Naive B cell (primary cell): ENCODE data around the gene S100A9. TPM values are rescaled to one million over a fixed set of nuclear protein-coding genes. Genes with fewer than 3 reads are reported as not detected.
A peak's percentile ranks its signal among the peaks of the same experiment; 100 is the strongest.

Source experiments
- ATAC-seq, 2 donors: fragments of 150-1000 bp; cut with Tn5 transposase; 2 replicates each; pipeline ENCODE4 v1.10.0; 2021; ENCODE audit warnings: low read depth in 2 of 2, mild to moderate bottlenecking in 2 of 2, moderate library complexity in 2 of 2
- DNase-seq: peaks from one replicate; pipeline ENCODE4 v3.0.0; 2022
- H3K27ac Mint-ChIP-seq, 6 donors: one replicate each; pipeline ENCODE4 v1.8.0; 2020 to 2022; ENCODE audit warnings: mild to moderate bottlenecking in 6 of 6, mixed read lengths in 6 of 6, moderate library complexity in 5 of 6, inconsistent platforms in 2 of 6
- H3K27me3 Mint-ChIP-seq, 3 donors: one replicate each; pipeline ENCODE4 v1.8.0; 2021 to 2022; ENCODE audit warnings: mixed read lengths in 3 of 3, mild to moderate bottlenecking in 1 of 3
- H3K36me3 Mint-ChIP-seq, 2 donors: one replicate each; pipeline ENCODE4 v1.8.0; 2020 to 2022; ENCODE audit warnings: mixed read lengths in 2 of 2, inconsistent platforms in 1 of 2, mild to moderate bottlenecking in 1 of 2
- H3K4me1 Mint-ChIP-seq, 3 donors: one replicate each; pipeline ENCODE4 v1.8.0; 2020 to 2022; ENCODE audit warnings: mixed read lengths in 3 of 3, inconsistent platforms in 1 of 3, mild to moderate bottlenecking in 1 of 3, moderate library complexity in 1 of 3
- H3K4me3 Mint-ChIP-seq, 8 donors: one replicate each; pipeline ENCODE4 v1.8.0; 2020 to 2022; ENCODE audit warnings: mild to moderate bottlenecking in 8 of 8, mixed read lengths in 8 of 8, moderate library complexity in 8 of 8, inconsistent platforms in 2 of 8
- H3K9me3 Mint-ChIP-seq, 7 donors: one replicate each; pipeline ENCODE4 v1.8.0; 2020 to 2022; ENCODE audit warnings: mixed read lengths in 7 of 7, mild to moderate bottlenecking in 5 of 7, inconsistent platforms in 2 of 7, moderate library complexity in 1 of 7
- polyA plus RNA-seq, 6 donors: library from polyadenylated mRNA; unstranded; fragments of 300-500 nt; fragmentation: Illumina TruSeq; gene quantifications; one replicate each; pipeline ENCODE4 v1.2.3, GENCODE V29; 2021; ENCODE audit warnings: low read depth in 6 of 6

Gene S100A9
- polyA plus RNA-seq, 6 donors from 2014 or later, result 14.4 to 194 (median 48.2) TPM

- Mint-ChIP-seq H3K4me3 (no peak overlapping the region), H3K9me3 (no peaks in the 10 kb centered on the region), H3K36me3 (no peaks in the 10 kb centered on the region), H3K4me1 (peaks cover 14 to 23% (median 21%) of the 10 kb centered on the region in 3 donors), H3K27ac (no peak overlapping the region), H3K27me3 (peaks cover 29 to 69% (median 68%) of the 10 kb centered on the region in 3 donors)
- DNase-seq, result no peak
- ATAC-seq, result no peak
Measured at GRCh38 chr1:153359241-153359640, 1.6 kb downstream of the S100A9 start.

DNA sequence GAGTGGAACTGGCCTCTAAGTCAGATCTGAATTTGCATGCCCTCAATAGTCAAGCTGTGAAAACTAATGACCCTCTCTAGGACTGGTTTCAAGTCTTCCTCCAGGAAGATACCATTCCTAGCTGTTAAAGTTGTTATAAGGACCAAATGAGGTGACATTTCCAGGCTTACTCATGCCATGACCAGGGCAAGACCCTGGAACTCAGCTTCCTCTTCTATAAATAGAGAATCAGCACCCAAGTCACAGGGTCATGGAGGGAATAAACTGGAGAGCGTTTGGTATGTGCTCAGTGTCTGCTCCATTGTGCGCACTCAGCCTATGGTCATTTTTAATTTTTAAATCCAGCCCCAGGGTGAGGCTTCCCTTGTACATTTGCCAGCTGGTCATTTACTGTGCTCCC, 2.5 kb downstream of the S100A9 start:
- DNase-seq (no peak), ATAC-seq (no peak)
- H3K9me3 Mint-ChIP-seq, result no peaks in the 10 kb centered on the region
- H3K27me3 Mint-ChIP-seq, result peaks cover 29 to 70% (median 67%) of the 10 kb centered on the region in 3 donors
- no peak overlapping the region for H3K4me3 Mint-ChIP-seq
- peaks cover 14 to 23% (median 21%) of the 10 kb centered on the region in 3 donors for H3K4me1 Mint-ChIP-seq
- H3K27ac Mint-ChIP-seq, result no peak overlapping the region
- no peaks in the 10 kb centered on the region for H3K36me3 Mint-ChIP-seq

DNA sequence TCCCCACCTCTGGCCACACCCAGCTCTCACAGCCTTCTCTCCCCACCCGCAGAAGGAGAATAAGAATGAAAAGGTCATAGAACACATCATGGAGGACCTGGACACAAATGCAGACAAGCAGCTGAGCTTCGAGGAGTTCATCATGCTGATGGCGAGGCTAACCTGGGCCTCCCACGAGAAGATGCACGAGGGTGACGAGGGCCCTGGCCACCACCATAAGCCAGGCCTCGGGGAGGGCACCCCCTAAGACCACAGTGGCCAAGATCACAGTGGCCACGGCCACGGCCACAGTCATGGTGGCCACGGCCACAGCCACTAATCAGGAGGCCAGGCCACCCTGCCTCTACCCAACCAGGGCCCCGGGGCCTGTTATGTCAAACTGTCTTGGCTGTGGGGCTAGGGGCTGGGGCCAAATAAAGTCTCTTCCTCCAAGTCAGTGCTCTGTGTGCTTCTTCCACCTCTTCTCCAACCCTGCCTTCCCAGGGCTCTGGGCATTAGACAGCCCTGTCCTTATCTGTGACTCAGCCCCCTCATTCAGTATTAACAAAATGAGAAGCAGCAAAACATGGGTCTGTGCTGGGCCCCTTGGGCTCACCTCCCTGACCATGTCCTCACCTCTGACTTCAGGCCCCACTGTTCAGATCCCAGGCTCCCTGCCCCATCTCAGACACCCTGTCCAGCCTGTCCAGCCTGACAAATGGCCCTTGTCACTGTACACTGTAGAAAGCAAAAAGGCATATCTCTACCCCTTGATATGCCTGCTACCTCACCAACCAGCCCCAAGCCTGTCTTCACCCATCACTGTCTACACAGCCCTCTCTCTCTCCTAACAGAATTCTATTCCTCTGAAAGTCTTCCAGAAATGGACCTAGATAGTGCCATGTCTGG, 3.2 kb downstream of the S100A9 start:
- H3K36me3 Mint-ChIP-seq, result no peaks in the 10 kb centered on the region
- DNase-seq (no peak), ATAC-seq (no peak)
- H3K9me3 Mint-ChIP-seq, result no peaks in the 10 kb centered on the region
- no peak overlapping the region for H3K4me3 Mint-ChIP-seq
- peaks cover 30 to 73% (median 70%) of the 10 kb centered on the region in 3 donors for H3K27me3 Mint-ChIP-seq
- no peak overlapping the region for H3K27ac Mint-ChIP-seq
- peaks cover 14 to 23% (median 21%) of the 10 kb centered on the region in 3 donors for H3K4me1 Mint-ChIP-seq

GRCh38 chr1:153361480-153362109, 3.9 kb downstream of the S100A9 start:
- no peak overlapping the region for H3K27ac Mint-ChIP-seq
- H3K4me3 Mint-ChIP-seq, result no peak overlapping the region
- no peak for ATAC-seq
- no peaks in the 10 kb centered on the region for H3K9me3 Mint-ChIP-seq
- DNase-seq, result no peak
- H3K27me3 Mint-ChIP-seq, result peaks cover 38 to 74% (median 70%) of the 10 kb centered on the region in 3 donors
- H3K36me3 Mint-ChIP-seq, result no peaks in the 10 kb centered on the region
- H3K4me1 Mint-ChIP-seq, result peaks cover 14 to 19% (median 17%) of the 10 kb centered on the region in 3 donors

GRCh38 chr1:153362187-153362775, 4.6 kb downstream of the S100A9 start:
- Mint-ChIP-seq H3K36me3 (no peaks in the 10 kb centered on the region), H3K27me3 (peaks cover 36 to 70% (median 66%) of the 10 kb centered on the region in 3 donors), H3K27ac (no peak overlapping the region), H3K4me3 (no peak overlapping the region), H3K9me3 (no peaks in the 10 kb centered on the region), H3K4me1 (peaks cover 10 to 12% (median 12%) of the 10 kb centered on the region in 3 donors)
- no peak for ATAC-seq
- DNase-seq, result no peak

DNA sequence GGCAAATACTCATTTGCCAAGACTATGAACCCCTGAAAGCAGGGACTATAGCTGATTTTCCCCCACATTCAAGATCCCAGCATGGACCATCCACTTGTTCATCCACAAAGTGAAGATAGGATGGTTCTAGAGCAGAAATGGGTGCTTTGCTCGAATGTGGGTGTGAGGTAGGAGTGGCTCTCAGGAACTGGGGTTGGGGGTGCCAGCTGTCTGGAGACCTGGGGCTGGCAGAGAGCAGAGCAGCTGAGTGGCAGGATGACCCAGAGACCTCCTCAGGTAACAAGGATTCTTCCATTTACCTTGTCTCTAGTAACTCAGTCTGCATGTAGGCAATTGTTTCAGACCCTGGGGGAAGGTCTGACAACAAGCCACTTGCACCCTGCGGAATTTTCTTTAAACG, 6.0 kb downstream of the S100A9 start:
- H3K9me3 Mint-ChIP-seq, result no peaks in the 10 kb centered on the region
- ATAC-seq (no peak), DNase-seq (no peak)
- H3K4me3 Mint-ChIP-seq, result no peak overlapping the region
- peaks cover 29 to 56% (median 53%) of the 10 kb centered on the region in 3 donors for H3K27me3 Mint-ChIP-seq
- peaks cover 0 to under 1% (median 0%) of the 10 kb centered on the region in 3 donors for H3K4me1 Mint-ChIP-seq
- peak overlapping the region in 1 of 6 donors; percentile 40 for H3K27ac Mint-ChIP-seq
- H3K36me3 Mint-ChIP-seq, result no peaks in the 10 kb centered on the region

GRCh38 chr1:153364156-153364555, 6.5 kb downstream of the S100A9 start:
- ATAC-seq (no peak), DNase-seq (no peak)
- Mint-ChIP-seq H3K4me3 (no peak overlapping the region), H3K9me3 (no peaks in the 10 kb centered on the region), H3K27me3 (peaks cover 29 to 55% (median 51%) of the 10 kb centered on the region in 3 donors), H3K4me1 (no peaks in the 10 kb centered on the region), H3K36me3 (no peaks in the 10 kb centered on the region), H3K27ac (no peak overlapping the region)

DNA sequence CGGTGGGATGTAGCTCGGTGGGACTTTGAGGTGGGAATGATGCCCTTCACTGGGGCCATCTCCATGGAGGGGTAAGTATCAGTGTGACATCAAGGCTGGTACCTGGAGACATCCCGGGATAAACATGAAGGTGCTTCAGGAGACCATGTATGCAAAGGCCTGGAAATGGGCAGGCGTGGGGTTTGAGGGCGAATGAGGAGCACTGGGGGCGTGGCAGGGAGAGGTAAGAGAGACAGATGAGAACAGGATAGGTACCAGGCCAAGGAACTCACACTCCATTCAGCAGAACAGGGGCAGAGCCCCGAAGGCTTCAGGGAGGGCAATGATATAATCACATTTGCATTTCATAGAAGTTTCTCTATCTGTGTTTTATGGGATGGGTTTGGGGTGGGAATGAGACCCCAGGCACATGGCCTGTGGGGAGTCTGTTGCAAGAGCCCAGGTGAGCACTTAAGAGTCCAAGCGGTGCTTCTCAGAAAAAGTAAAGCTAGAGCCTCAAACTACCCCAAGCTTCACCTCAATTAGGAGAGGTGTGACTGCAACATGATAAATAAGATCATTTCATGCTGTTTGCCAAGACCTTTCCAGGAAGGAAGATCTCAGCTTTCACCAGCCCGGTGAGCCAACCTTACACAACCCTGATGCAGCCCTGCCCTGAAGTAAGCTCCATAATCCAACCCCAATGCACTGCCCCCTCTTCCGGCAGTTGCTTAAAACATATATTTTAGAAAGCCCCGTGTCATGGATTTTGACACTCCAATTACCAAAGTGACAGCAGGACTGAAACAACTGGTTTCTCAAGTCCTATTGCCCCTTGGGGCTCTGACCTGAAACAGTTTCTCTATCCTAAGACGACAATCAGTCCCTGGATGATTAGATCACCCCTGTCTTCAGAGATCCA, 7.4 kb downstream of the S100A9 start:
- no peaks in the 10 kb centered on the region for H3K36me3 Mint-ChIP-seq
- peaks cover 29 to 61% (median 59%) of the 10 kb centered on the region in 3 donors for H3K27me3 Mint-ChIP-seq
- DNase-seq (no peak), ATAC-seq (no peak)
- no peaks in the 10 kb centered on the region for H3K4me1 Mint-ChIP-seq
- no peak overlapping the region for H3K4me3 Mint-ChIP-seq
- H3K27ac Mint-ChIP-seq, result peak overlapping the region in 1 of 6 donors; percentile 34
- H3K9me3 Mint-ChIP-seq, result no peaks in the 10 kb centered on the region

DNA sequence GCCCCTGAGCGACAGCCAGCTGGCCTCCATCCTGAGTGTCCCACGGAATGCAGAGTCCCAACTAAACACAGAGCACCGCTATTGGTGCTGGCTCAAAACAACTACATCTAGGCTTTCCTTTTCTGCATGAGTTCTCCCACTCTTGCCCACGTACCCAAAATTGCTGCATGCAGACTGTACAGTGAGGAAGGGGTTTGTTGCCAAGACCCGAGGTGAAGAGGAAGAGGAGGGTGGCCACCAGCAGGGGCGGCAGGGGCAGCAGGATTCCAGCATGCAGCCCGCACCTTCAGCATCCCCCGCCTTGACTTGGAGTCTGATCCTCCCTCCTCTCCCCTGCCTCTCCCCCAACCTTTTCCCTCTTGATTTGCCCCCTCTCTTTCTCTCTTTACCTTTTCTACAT, 8.0 kb downstream of the S100A9 start:
- H3K27me3 Mint-ChIP-seq, result peaks cover 35 to 64% (median 57%) of the 10 kb centered on the region in 3 donors
- H3K36me3 Mint-ChIP-seq, result no peaks in the 10 kb centered on the region
- H3K9me3 Mint-ChIP-seq, result no peaks in the 10 kb centered on the region
- no peak overlapping the region for H3K27ac Mint-ChIP-seq
- no peaks in the 10 kb centered on the region for H3K4me1 Mint-ChIP-seq
- ATAC-seq, result no peak
- no peak for DNase-seq
- H3K4me3 Mint-ChIP-seq, result no peak overlapping the region

DNA sequence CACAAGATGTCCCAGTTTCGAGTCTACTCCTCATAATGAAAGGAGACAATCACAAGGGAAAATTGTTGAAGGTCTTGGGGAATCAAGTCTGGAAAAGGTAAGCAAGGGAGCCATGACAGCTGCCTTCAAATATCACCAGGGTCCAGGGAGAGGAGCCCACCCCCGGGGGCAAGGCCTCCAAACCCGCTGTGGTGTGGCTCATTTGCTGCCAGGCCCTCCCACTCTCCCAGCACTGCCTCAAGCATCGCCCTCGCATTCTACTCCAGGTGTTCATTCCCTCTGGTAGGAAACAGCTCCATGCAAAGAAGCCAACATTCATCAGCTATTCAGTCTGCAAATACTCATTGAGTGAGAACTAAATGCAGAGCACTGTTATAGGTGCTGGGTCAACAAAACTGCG, 8.6 kb downstream of the S100A9 start:
- H3K9me3 Mint-ChIP-seq, result no peaks in the 10 kb centered on the region
- no peaks in the 10 kb centered on the region for H3K4me1 Mint-ChIP-seq
- no peaks in the 10 kb centered on the region for H3K36me3 Mint-ChIP-seq
- DNase-seq, result no peak
- peaks cover 32 to 59% (median 59%) of the 10 kb centered on the region in 3 donors for H3K27me3 Mint-ChIP-seq
- no peak overlapping the region for H3K4me3 Mint-ChIP-seq
- no peak for ATAC-seq
- no peak overlapping the region for H3K27ac Mint-ChIP-seq

GRCh38 chr1:153367090-153367489, 9.4 kb downstream of the S100A9 start:
- Mint-ChIP-seq H3K27me3 (peaks cover 38 to 65% (median 59%) of the 10 kb centered on the region in 3 donors), H3K9me3 (peaks cover 0 to 4% (median 0%) of the 10 kb centered on the region in 7 donors), H3K36me3 (no peaks in the 10 kb centered on the region), H3K27ac (peak overlapping the region in 1 of 6 donors; percentile 10), H3K4me1 (no peaks in the 10 kb centered on the region), H3K4me3 (no peak overlapping the region)
- DNase-seq (no peak), ATAC-seq (no peak)

GRCh38 chr1:153368495-153368894, 10.8 kb downstream of the S100A9 start:
- Mint-ChIP-seq H3K9me3 (peaks cover 0 to 4% (median 0%) of the 10 kb centered on the region in 7 donors), H3K4me1 (no peaks in the 10 kb centered on the region), H3K27ac (no peak overlapping the region), H3K4me3 (no peak overlapping the region), H3K36me3 (no peaks in the 10 kb centered on the region), H3K27me3 (peaks cover 26 to 62% (median 57%) of the 10 kb centered on the region in 3 donors)
- ATAC-seq (no peak), DNase-seq (no peak)

- no peak for DNase-seq
- no peak for ATAC-seq
- Mint-ChIP-seq H3K27ac (no peak overlapping the region), H3K36me3 (no peaks in the 10 kb centered on the region), H3K9me3 (peaks cover 0 to 4% (median 0%) of the 10 kb centered on the region in 7 donors), H3K4me3 (no peak overlapping the region), H3K27me3 (peaks cover 26 to 46% (median 46%) of the 10 kb centered on the region in 3 donors), H3K4me1 (no peaks in the 10 kb centered on the region)
Measured at GRCh38 chr1:153370146-153370545, 12.5 kb downstream of the S100A9 start.
